GM12892 (cell line): ENCODE measurements around the gene KDM3B.

Experiments
- POLR2AphosphoS5 ChIP-seq: IDR thresholded peaks from 2 replicates; pipeline ENCODE4 v1.6.1; 2011; ENCODE audit warnings: low read depth, low read length, control low read depth
- TAF1 ChIP-seq: IDR thresholded peaks from 2 replicates; pipeline ENCODE4 v1.6.1; 2011; ENCODE audit warnings: low read depth, mild to moderate bottlenecking, control low read depth, low read length, borderline replicate concordance

DNA sequence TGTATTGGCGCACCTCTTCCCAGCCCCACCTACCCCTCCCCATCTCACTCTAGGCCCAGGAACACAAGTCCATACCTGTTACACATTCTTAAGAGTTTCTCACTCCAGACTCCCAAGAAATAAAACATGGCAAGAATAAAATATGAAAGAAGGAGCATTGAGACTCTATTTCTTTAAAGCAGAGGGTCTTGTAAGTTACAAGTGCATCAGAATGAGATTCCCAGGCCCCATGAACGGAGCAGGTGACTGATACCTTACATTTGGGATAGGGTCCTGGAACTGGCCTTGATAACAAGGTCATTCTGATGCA is 118.5 kb downstream of the KDM3B start:
- no peak for TF ChIP-seq TAF1
- no peak for TF ChIP-seq POLR2AphosphoS5
